ENCODE results near the gene SOX30.

- TF ChIP-seq POLR2A (IDR thresholded peaks at IDR 0.05) (no peak), POLR2AphosphoS5 (IDR thresholded peaks at IDR 0.05; ENCODE audit: insufficient read depth in 1 of 2, low read depth in 1 of 2) (no peak), CTCF (IDR thresholded peaks at IDR 0.05) (no peak)
These were observed 25.4 kb downstream of the SOX30 start for GRCh38 chr5:157626831-157627230.

Data from vagina (tissue), 2 donors.